LNCAP (cell line): ENCODE results near the gene PRKRA.

ENCODE experiments used
- TF ChIP-seq, protein P1 (sequence below): fragments of 450-650 bp; IDR thresholded peaks from 2 replicates; pipeline ENCODE4 v1.5.1; 2017; ENCODE audit warnings: mild to moderate bottlenecking

The PRKRA gene

GRCh38 chr2:178428396-178428806, 22.6 kb downstream of the PRKRA start:
- TF ChIP-seq, protein P1, sequence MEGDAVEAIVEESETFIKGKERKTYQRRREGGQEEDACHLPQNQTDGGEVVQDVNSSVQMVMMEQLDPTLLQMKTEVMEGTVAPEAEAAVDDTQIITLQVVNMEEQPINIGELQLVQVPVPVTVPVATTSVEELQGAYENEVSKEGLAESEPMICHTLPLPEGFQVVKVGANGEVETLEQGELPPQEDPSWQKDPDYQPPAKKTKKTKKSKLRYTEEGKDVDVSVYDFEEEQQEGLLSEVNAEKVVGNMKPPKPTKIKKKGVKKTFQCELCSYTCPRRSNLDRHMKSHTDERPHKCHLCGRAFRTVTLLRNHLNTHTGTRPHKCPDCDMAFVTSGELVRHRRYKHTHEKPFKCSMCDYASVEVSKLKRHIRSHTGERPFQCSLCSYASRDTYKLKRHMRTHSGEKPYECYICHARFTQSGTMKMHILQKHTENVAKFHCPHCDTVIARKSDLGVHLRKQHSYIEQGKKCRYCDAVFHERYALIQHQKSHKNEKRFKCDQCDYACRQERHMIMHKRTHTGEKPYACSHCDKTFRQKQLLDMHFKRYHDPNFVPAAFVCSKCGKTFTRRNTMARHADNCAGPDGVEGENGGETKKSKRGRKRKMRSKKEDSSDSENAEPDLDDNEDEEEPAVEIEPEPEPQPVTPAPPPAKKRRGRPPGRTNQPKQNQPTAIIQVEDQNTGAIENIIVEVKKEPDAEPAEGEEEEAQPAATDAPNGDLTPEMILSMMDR = no peak

GRCh38 chr2:178427458-178427857, 23.5 kb downstream of the PRKRA start:
- TF ChIP-seq, protein P1 = no peak

DNA sequence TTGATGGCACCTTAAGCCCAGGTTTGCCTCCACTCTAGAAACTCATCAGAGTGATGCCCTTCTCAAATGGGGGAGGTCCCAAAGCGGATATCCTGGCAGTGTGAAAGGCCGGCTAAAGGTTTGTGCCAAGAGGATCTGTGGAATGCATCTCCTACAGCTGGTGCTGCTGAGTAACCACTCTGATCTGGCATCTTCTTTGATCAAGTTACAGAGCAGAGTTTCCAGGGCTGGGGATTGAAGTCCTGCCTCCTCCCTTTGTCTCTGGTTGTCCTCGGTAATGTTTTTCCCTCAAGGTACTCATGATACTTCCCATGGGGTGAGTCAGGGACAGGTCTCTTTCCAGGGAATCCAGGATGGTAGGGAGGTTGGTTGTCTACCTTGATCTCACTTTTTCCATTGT, 24.6 kb downstream of the PRKRA start:
- TF ChIP-seq, protein P1 = no peak

DNA sequence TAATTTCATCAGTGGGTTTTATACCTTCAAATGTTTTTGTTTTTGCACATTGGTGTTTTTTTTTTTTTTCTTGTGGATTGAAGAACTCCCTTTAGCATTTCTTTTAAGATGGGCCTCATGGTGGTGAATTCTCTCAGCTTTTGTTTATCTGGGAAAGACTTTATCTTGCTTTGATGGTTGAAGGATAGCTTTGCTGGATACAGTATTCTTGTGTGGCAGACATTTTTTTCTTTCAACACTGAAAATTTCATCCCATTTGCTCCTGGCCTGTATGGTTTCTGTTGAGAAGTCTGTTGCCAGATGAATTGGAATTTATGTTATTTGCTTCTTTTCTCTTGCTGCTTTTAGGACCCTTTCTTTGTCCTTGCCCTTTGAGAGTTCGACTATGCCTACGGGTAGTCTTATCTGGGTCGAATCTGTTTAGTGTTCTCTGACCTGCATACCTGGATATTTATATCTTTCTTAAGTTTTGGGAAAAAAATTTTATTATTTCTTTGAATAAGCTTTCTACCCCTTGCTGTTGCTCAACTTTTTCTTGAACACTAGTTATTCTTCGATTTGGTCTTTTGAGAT, 25.6 kb downstream of the PRKRA start:
- TF ChIP-seq, protein P1 = no peak

DNA sequence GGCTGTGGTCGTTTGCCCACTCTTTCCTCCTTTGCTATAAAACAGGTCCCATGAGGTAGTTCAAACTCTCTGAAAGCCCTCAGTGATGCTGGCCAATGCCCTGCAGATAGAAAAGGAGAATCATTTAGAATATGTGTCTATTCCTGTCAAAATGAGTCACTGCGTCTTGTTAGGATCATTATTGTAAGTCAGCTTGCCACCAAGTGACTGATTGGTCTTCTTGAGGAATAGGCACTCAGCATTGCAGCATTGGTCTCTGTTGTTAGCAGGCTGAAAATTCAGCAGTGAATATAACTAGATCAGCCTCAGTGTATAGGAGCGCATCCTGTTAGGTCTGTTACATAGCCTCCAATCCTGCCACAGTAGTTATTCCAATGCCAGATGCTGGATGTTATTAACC, 28.9 kb downstream of the PRKRA start:
- TF ChIP-seq, protein P1 = no peak

DNA sequence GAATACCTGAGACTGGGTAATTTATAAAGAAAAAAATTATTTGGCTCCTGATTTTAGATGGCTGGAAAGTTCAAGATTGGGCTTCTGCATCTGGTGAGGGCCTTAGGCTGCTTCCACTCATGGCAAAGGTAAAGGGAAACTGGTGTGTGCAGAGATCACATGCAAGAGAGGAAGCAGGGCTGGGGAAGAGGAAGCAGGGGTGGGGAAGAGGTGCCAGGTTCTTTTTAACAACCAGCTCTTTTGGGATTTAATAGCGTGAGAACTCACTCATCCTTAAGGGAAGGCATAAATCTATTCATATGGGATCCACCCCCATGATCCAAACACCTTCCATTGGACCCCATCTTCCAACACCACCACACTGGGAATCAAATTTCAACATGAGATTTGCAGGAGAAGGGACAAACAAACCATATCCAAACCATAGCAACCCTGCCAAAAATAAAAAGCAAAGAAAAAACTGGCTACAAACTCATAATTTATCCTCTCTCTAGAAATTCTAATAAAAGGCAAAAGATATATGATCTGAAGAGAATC, 30.4 kb downstream of the PRKRA start:
- TF ChIP-seq, protein P1 = no peak

DNA sequence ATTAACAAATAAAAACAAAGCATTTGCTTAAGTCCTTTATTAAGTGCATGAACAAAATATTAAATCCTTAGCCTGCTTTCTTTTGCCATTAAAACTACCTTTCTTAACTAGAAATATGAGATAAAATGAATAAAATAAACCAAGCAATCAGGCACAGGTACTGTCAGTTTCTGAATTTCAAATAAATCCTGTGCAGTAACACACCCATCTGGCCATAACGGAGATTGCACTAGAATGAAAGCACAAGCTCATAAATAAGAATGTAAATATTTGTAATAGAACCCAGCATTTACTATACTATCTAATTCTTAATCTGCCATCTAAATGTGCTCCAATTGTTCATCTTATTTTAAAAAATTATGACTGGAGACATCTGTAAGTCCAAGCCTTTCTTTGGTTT, 31.9 kb downstream of the PRKRA start:
- TF ChIP-seq, protein P1 = peak; percentile 54

- TF ChIP-seq, protein P1 = no peak
These were observed 32.5 kb downstream of the PRKRA start for GRCh38 chr2:178418426-178418825.
